ENCODE results near the gene GRB10.
"Not testable (repeated sequence)": the region's sequence is repeated elsewhere in the genome, so short reads cannot be mapped to it uniquely, and the experiment has no call there.

GRB10 gene

GRCh38 chr7:50588937-50589336, 193.8 kb downstream of the GRB10 start:
- H3K4me1 ChIP-seq (ENCODE audit: low read depth, poor library complexity, severe bottlenecking): peaks cover 56% of the 10 kb centered on the region
- H2AFZ ChIP-seq (ENCODE audit: low read depth): no peak overlapping the region
- H3K4me2 ChIP-seq: peak overlapping the region; percentile 31
- no peaks in the 10 kb centered on the region for H3K79me2 ChIP-seq (ENCODE audit: insufficient read depth, low read depth)
- no peak overlapping the region for H3K4me3 ChIP-seq (IDR thresholded peaks at IDR 0.05; ENCODE audit: insufficient read depth, low read depth, low read length)
- peak; percentile 46; the same call in 1 of the 2 replicates for TF ChIP-seq CTCF (conservative IDR thresholded peaks at IDR 0.05; ENCODE audit: low read depth, low read length)
- H3K36me3 ChIP-seq (ENCODE audit: insufficient read depth): no peaks in the 10 kb centered on the region
- H3K27ac ChIP-seq: peak overlapping the region; percentile 70
- no peaks in the 10 kb centered on the region for H3K27me3 ChIP-seq (ENCODE audit: insufficient read depth, low read depth)
- no peak overlapping the region for H3K9ac ChIP-seq
- no peaks in the 10 kb centered on the region for H4K20me1 ChIP-seq (ENCODE audit: insufficient read depth)

- H3K27ac ChIP-seq: no peak overlapping the region
- TF ChIP-seq CTCF (conservative IDR thresholded peaks at IDR 0.05; ENCODE audit: low read depth, low read length): no peak
- H3K4me2 ChIP-seq: no peak overlapping the region
- H3K79me2 ChIP-seq (ENCODE audit: insufficient read depth, low read depth): no peaks in the 10 kb centered on the region
- peaks cover 49% of the 10 kb centered on the region for H3K4me1 ChIP-seq (ENCODE audit: low read depth, poor library complexity, severe bottlenecking)
- H2AFZ ChIP-seq (ENCODE audit: low read depth): no peak overlapping the region
- no peaks in the 10 kb centered on the region for H3K36me3 ChIP-seq (ENCODE audit: insufficient read depth)
- no peaks in the 10 kb centered on the region for H3K27me3 ChIP-seq (ENCODE audit: insufficient read depth, low read depth)
- H3K9ac ChIP-seq: no peak overlapping the region
- no peaks in the 10 kb centered on the region for H4K20me1 ChIP-seq (ENCODE audit: insufficient read depth)
- H3K4me3 ChIP-seq (IDR thresholded peaks at IDR 0.05; ENCODE audit: insufficient read depth, low read depth, low read length): no peak overlapping the region
Measured at GRCh38 chr7:50587737-50588136, 195.0 kb downstream of the GRB10 start.

GRCh38 chr7:50584793-50585408, 197.8 kb downstream of the GRB10 start:
- H3K4me1 ChIP-seq (ENCODE audit: low read depth, poor library complexity, severe bottlenecking): peaks cover 42% of the 10 kb centered on the region
- H3K4me2 ChIP-seq: no peak overlapping the region
- H3K27ac ChIP-seq: peak overlapping the region; percentile 45; the same call in 1 of the 2 replicates
- no peak overlapping the region for H3K4me3 ChIP-seq (IDR thresholded peaks at IDR 0.05; ENCODE audit: insufficient read depth, low read depth, low read length)
- H3K9ac ChIP-seq: no peak overlapping the region
- H4K20me1 ChIP-seq (ENCODE audit: insufficient read depth): no peaks in the 10 kb centered on the region
- no peaks in the 10 kb centered on the region for H3K79me2 ChIP-seq (ENCODE audit: insufficient read depth, low read depth)
- H3K27me3 ChIP-seq (ENCODE audit: insufficient read depth, low read depth): no peaks in the 10 kb centered on the region
- no peak overlapping the region; the same call in 1 of the 2 replicates for H2AFZ ChIP-seq (ENCODE audit: low read depth)
- TF ChIP-seq CTCF (conservative IDR thresholded peaks at IDR 0.05; ENCODE audit: low read depth, low read length): no peak
- no peaks in the 10 kb centered on the region for H3K36me3 ChIP-seq (ENCODE audit: insufficient read depth)

- H3K9ac ChIP-seq: no peak overlapping the region
- no peaks in the 10 kb centered on the region for H3K79me2 ChIP-seq (ENCODE audit: insufficient read depth, low read depth)
- no peak overlapping the region for H3K4me3 ChIP-seq (IDR thresholded peaks at IDR 0.05; ENCODE audit: insufficient read depth, low read depth, low read length)
- no peak overlapping the region for H3K4me2 ChIP-seq
- TF ChIP-seq CTCF (conservative IDR thresholded peaks at IDR 0.05; ENCODE audit: low read depth, low read length): no peak
- H3K36me3 ChIP-seq (ENCODE audit: insufficient read depth): no peaks in the 10 kb centered on the region
- H4K20me1 ChIP-seq (ENCODE audit: insufficient read depth): no peaks in the 10 kb centered on the region
- H2AFZ ChIP-seq (ENCODE audit: low read depth): peak overlapping the region; percentile 7; the same call in 1 of the 2 replicates
- H3K27ac ChIP-seq: peak overlapping the region; percentile 45; the same call in 1 of the 2 replicates
- no peaks in the 10 kb centered on the region for H3K27me3 ChIP-seq (ENCODE audit: insufficient read depth, low read depth)
- H3K4me1 ChIP-seq (ENCODE audit: low read depth, poor library complexity, severe bottlenecking): peaks cover 37% of the 10 kb centered on the region
Measured at GRCh38 chr7:50584386-50584785, 198.3 kb downstream of the GRB10 start.

- H3K27me3 ChIP-seq (ENCODE audit: insufficient read depth, low read depth); H3K9ac ChIP-seq; H3K27ac ChIP-seq; H3K36me3 ChIP-seq (ENCODE audit: insufficient read depth); H2AFZ ChIP-seq (ENCODE audit: low read depth); H3K4me2 ChIP-seq; H4K20me1 ChIP-seq (ENCODE audit: insufficient read depth); H3K4me3 ChIP-seq (IDR thresholded peaks at IDR 0.05; ENCODE audit: insufficient read depth, low read depth, low read length); H3K79me2 ChIP-seq (ENCODE audit: insufficient read depth, low read depth): not testable (repeated sequence)
- H3K4me1 ChIP-seq (ENCODE audit: low read depth, poor library complexity, severe bottlenecking): peaks cover 26% of the 10 kb centered on the region
Measured at GRCh38 chr7:50583295-50583694, 199.4 kb downstream of the GRB10 start.

- not testable (repeated sequence) for H3K79me2 ChIP-seq (ENCODE audit: insufficient read depth, low read depth); H3K4me2 ChIP-seq; H3K9ac ChIP-seq; H3K36me3 ChIP-seq (ENCODE audit: insufficient read depth); H4K20me1 ChIP-seq (ENCODE audit: insufficient read depth); H2AFZ ChIP-seq (ENCODE audit: low read depth); H3K27ac ChIP-seq; H3K4me3 ChIP-seq (IDR thresholded peaks at IDR 0.05; ENCODE audit: insufficient read depth, low read depth, low read length); H3K27me3 ChIP-seq (ENCODE audit: insufficient read depth, low read depth)
- H3K4me1 ChIP-seq (ENCODE audit: low read depth, poor library complexity, severe bottlenecking): peaks cover 18% of the 10 kb centered on the region
Measured at GRCh38 chr7:50582271-50582670, 200.4 kb downstream of the GRB10 start.

- H3K27me3 ChIP-seq (ENCODE audit: insufficient read depth, low read depth); H3K4me2 ChIP-seq; H3K9ac ChIP-seq; H4K20me1 ChIP-seq (ENCODE audit: insufficient read depth); H3K27ac ChIP-seq; H2AFZ ChIP-seq (ENCODE audit: low read depth); H3K4me3 ChIP-seq (IDR thresholded peaks at IDR 0.05; ENCODE audit: insufficient read depth, low read depth, low read length); H3K36me3 ChIP-seq (ENCODE audit: insufficient read depth); H3K79me2 ChIP-seq (ENCODE audit: insufficient read depth, low read depth): not testable (repeated sequence)
- H3K4me1 ChIP-seq (ENCODE audit: low read depth, poor library complexity, severe bottlenecking): peaks cover 15% of the 10 kb centered on the region
Measured at GRCh38 chr7:50580666-50581065, 202.0 kb downstream of the GRB10 start.
